Muscle layer of colon (tissue), 2 donors: ENCODE measurements around the gene ZNF148.

ENCODE experiments used
- H3K27ac ChIP-seq: one replicate; pipeline ENCODE4 v1.7.0; 2013; ENCODE audit warnings: low read depth, mild to moderate bottlenecking, low read length, moderate library complexity
- H3K27me3 ChIP-seq, 2 donors: one replicate each; pipeline ENCODE4 v1.7.0; 2013; ENCODE audit warnings: low read length in 2 of 2, mild to moderate bottlenecking in 2 of 2; ENCODE audit not compliant: insufficient read depth in 2 of 2, control insufficient read depth in 1 of 2
- H3K36me3 ChIP-seq: one replicate; pipeline ENCODE4 v1.7.0; 2013; ENCODE audit warnings: mild to moderate bottlenecking, low read length; ENCODE audit not compliant: insufficient read depth
- H3K4me1 ChIP-seq: one replicate; pipeline ENCODE4 v1.7.0; 2013; ENCODE audit warnings: mild to moderate bottlenecking, low read length; ENCODE audit not compliant: insufficient read depth
- H3K4me3 ChIP-seq, 2 donors: one replicate each; pipeline ENCODE4 v1.7.0; 2013; ENCODE audit warnings: low read length in 2 of 2, low read depth in 1 of 2, mild to moderate bottlenecking in 1 of 2, moderate library complexity in 1 of 2
- H3K9ac ChIP-seq: one replicate; pipeline ENCODE4 v1.7.0; 2013; ENCODE audit warnings: low read length
- H3K9me3 ChIP-seq: one replicate; pipeline ENCODE4 v1.7.0; 2013; ENCODE audit warnings: mild to moderate bottlenecking, low read length
- donor health status: abdominal sarcoma.
- donor health status: Adenocarcinoma of cecum.

The ZNF148 gene

GRCh38 chr3:125234831-125235230, 140.3 kb downstream of the ZNF148 start:
- no peak overlapping the region for H3K4me3 ChIP-seq
- peaks cover 16% of the 10 kb centered on the region for H3K36me3 ChIP-seq
- no peaks in the 10 kb centered on the region for H3K27me3 ChIP-seq
- no peaks in the 10 kb centered on the region for H3K9me3 ChIP-seq
- no peak overlapping the region for H3K27ac ChIP-seq
- H3K9ac ChIP-seq, result no peak overlapping the region
- H3K4me1 ChIP-seq, result no peaks in the 10 kb centered on the region

DNA sequence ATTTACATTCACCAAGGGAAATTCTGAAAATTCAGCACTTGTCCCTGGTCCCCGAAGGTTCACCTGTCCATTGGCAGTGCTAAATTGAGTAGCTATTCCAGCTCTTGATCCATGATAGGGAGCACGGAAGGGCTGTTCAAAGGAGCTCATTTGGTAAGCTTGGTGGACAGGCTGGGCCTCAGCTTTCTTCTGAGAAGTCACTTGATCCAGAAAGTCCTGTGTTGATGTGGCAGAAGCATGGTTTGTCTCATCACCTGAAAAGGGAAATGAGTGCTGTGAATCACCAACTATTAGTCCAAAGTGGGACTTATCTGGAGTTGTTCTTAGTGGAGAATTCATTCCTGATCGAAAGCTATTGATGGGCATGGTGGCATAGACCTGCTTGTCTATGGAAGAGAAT, 142.7 kb downstream of the ZNF148 start:
- Histone ChIP-seq H3K36me3 (peaks cover 16% of the 10 kb centered on the region), H3K4me1 (no peaks in the 10 kb centered on the region), H3K9ac (no peak overlapping the region), H3K27me3 (no peaks in the 10 kb centered on the region), H3K4me3 (no peak overlapping the region), H3K9me3 (no peaks in the 10 kb centered on the region), H3K27ac (no peak overlapping the region)

DNA sequence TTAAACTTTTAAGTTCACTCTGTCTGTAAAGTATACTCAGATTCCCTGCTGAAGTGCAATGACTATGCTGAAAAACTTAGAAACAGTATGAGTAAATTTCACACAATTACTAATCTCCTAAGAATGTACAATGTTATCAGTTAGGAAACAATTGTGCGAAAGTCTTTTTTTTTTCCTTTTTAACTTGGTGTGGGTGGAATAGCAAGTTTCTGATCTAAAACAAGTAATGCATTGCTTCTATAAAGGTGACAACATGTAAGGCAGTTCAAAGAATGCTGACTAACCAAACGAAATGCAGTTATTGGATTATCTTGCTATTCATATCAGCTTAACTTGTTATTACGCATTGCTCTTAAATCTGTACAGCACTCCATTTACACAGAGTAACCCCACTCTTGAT, 143.2 kb downstream of the ZNF148 start:
- Histone ChIP-seq H3K27me3 (no peaks in the 10 kb centered on the region), H3K9ac (no peak overlapping the region), H3K9me3 (no peaks in the 10 kb centered on the region), H3K4me3 (no peak overlapping the region), H3K36me3 (peaks cover 16% of the 10 kb centered on the region), H3K4me1 (no peaks in the 10 kb centered on the region), H3K27ac (no peak overlapping the region)

DNA sequence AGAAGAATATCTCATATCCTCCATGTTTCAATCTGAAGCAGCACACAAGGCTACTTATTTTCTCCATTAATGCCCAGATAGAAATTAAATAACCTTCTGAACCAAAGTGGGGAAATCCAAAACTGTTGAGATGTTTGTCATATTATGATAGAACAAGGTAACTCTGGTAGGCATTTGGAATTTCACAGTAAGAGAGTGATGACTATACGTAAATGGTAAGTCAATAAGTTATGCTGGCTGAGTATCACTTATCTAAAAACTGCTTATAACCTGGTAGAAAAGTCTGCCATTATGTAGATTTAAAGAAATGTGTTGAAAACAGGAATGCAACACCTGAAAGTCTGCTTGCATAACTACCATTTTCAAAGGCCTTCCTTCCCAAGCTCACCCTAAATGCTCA, 145.4 kb downstream of the ZNF148 start:
- no peak overlapping the region for H3K27ac ChIP-seq

DNA sequence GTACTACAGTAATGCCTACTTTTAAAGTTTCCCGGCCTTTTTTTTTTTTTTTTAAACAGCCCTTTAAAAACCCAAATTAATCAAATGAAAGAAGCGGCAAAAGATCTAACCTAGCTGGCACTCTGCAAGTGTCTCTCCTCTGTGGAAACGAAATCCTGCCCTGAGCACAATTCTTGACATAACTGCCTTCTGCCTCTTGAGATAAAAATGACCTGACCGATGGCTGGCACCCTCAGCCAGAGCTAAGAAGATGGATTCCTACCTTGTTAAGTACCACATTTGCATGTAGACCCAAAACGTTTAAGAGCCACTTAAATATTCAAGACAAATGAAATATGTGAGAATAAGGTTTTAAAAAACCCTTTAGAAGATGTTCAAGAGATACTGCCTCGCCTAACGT, 146.0 kb downstream of the ZNF148 start:
- Histone ChIP-seq H3K4me1 (no peaks in the 10 kb centered on the region), H3K27ac (no peak overlapping the region), H3K9ac (no peak overlapping the region), H3K4me3 (no peak overlapping the region), H3K27me3 (no peaks in the 10 kb centered on the region), H3K36me3 (peaks cover 16% of the 10 kb centered on the region), H3K9me3 (no peaks in the 10 kb centered on the region)

More for the DNA sequence above, 145.4 kb downstream of the ZNF148 start:
- Histone ChIP-seq H3K4me1 (no peaks in the 10 kb centered on the region), H3K36me3 (peaks cover 16% of the 10 kb centered on the region), H3K9me3 (no peaks in the 10 kb centered on the region), H3K9ac (no peak overlapping the region), H3K4me3 (no peak overlapping the region), H3K27me3 (no peaks in the 10 kb centered on the region)

GRCh38 chr3:125221831-125222230, 153.3 kb downstream of the ZNF148 start:
- no peaks in the 10 kb centered on the region for H3K36me3 ChIP-seq
- no peaks in the 10 kb centered on the region for H3K9me3 ChIP-seq
- H3K4me3 ChIP-seq, result no peak overlapping the region

DNA sequence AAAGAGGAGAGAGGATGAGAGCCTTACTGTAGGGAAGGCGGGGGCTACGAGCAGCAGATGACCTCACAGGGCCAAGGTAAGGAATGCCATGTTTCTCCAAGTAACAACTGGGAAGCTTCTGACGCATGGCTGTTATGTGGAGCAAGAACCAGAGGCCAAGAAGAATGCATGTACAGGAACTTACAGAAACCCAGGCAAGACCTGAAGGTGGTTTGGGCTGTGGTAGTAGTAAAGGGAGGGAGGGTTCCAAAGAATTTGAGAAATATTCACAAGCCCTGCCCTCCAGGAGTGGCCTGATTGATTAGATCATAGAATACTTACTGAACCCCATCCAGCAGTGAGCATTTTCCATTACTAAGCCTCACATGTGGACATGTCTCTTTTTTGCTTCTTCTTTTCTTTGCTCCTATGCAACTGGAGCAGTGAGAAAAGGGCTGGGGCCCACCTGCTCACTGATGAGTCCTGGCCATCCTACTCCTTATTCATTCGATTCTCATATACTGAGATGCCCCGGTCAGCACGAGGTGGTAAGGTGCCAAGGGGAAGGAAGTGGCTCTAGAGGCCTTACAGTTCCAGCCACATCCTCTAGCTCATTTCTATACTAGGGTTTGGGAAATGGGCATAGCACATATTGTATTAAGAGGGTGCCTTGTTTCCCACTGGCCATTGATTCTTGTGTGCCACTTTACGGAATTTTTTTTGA, 154.2 kb downstream of the ZNF148 start:
- Histone ChIP-seq H3K4me1 (no peaks in the 10 kb centered on the region), H3K36me3 (no peaks in the 10 kb centered on the region), H3K27ac (no peak overlapping the region), H3K9me3 (no peaks in the 10 kb centered on the region), H3K4me3 (no peak overlapping the region), H3K9ac (no peak overlapping the region), H3K27me3 (no peaks in the 10 kb centered on the region)

More at GRCh38 chr3:125221831-125222230, 153.3 kb downstream of the ZNF148 start:
- Histone ChIP-seq H3K9ac (no peak overlapping the region), H3K27ac (no peak overlapping the region), H3K27me3 (no peaks in the 10 kb centered on the region), H3K4me1 (no peaks in the 10 kb centered on the region)

DNA sequence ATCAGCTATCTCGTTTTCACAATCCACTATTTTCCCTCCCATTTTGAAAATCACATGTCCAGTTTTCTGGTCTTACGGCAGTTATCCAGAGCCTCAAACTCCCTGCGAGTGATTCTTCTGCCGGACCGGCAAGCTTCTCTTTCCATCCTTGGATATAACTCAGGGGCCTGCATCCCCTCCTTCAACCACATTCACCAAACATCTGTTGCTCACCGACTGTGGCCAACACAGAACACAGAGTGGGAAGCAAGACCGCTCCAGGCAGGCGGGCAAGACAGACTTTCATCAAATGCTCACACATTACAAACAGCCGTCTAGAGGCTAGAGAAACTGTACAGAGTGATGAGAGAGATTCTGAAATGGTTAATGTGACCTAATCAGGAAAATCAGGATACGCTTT, 154.9 kb downstream of the ZNF148 start:
- Histone ChIP-seq H3K9me3 (no peaks in the 10 kb centered on the region), H3K4me3 (no peak overlapping the region), H3K27ac (no peak overlapping the region), H3K27me3 (no peaks in the 10 kb centered on the region), H3K4me1 (no peaks in the 10 kb centered on the region), H3K36me3 (no peaks in the 10 kb centered on the region), H3K9ac (no peak overlapping the region)

- no peaks in the 10 kb centered on the region for H3K9me3 ChIP-seq
- H3K27me3 ChIP-seq, result peaks cover 0 to 8% of the 10 kb centered on the region in 2 donors
- H3K4me1 ChIP-seq, result no peaks in the 10 kb centered on the region
- no peak overlapping the region for H3K27ac ChIP-seq
- H3K36me3 ChIP-seq, result no peaks in the 10 kb centered on the region
- H3K9ac ChIP-seq, result no peak overlapping the region
- H3K4me3 ChIP-seq, result no peak overlapping the region
Observed at GRCh38 chr3:125219261-125219701, 155.8 kb downstream of the ZNF148 start.

GRCh38 chr3:125214738-125215137, 160.4 kb downstream of the ZNF148 start:
- Histone ChIP-seq H3K27ac (no peak overlapping the region), H3K9ac (no peak overlapping the region), H3K36me3 (no peaks in the 10 kb centered on the region), H3K4me1 (no peaks in the 10 kb centered on the region), H3K4me3 (no peak overlapping the region), H3K9me3 (no peaks in the 10 kb centered on the region), H3K27me3 (peaks cover 27 to 30% of the 10 kb centered on the region in 2 donors)

GRCh38 chr3:125213946-125214542, 161.1 kb downstream of the ZNF148 start:
- Histone ChIP-seq H3K27ac (no peak overlapping the region), H3K4me3 (no peak overlapping the region), H3K9ac (no peak overlapping the region), H3K9me3 (no peaks in the 10 kb centered on the region), H3K4me1 (no peaks in the 10 kb centered on the region), H3K27me3 (peaks cover 27 to 30% of the 10 kb centered on the region in 2 donors), H3K36me3 (no peaks in the 10 kb centered on the region)

DNA sequence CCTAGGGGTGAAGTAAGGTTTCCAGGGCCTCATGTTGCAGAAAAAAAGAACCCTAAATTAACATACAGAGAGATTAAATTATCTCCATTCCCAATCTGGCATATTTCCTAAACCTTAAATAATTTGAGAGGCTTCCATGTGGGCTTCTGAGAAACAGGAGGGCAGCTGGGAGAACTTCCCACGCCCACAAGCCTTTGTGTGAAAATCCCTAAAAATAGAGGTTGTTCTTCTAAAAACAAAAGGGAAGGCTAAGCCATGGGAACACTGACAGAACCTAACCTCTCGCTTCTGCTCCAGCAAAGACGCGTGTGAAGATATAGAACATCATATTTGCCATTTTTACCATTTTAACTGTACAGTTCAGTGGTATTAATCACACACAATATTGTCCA, 161.8 kb downstream of the ZNF148 start:
- Histone ChIP-seq H3K4me3 (no peak overlapping the region), H3K9ac (no peak overlapping the region), H3K27ac (no peak overlapping the region), H3K27me3 (peaks cover 27 to 30% of the 10 kb centered on the region in 2 donors), H3K4me1 (no peaks in the 10 kb centered on the region), H3K9me3 (no peaks in the 10 kb centered on the region), H3K36me3 (no peaks in the 10 kb centered on the region)
